GM10266 (cell line): ENCODE results near the gene PAM.

Source experiments
- DNase-seq: peaks from one replicate; pipeline ENCODE4 v3.0.0; 2012; ENCODE audit errors: extremely low spot score
- CTCF ChIP-seq: IDR thresholded peaks from 2 replicates; pipeline ENCODE4 v1.5.1; 2012; ENCODE audit warnings: mild to moderate bottlenecking, low read depth; ENCODE audit not compliant: control insufficient read depth, insufficient read depth; ENCODE audit errors: missing control alignments

Gene PAM

DNA sequence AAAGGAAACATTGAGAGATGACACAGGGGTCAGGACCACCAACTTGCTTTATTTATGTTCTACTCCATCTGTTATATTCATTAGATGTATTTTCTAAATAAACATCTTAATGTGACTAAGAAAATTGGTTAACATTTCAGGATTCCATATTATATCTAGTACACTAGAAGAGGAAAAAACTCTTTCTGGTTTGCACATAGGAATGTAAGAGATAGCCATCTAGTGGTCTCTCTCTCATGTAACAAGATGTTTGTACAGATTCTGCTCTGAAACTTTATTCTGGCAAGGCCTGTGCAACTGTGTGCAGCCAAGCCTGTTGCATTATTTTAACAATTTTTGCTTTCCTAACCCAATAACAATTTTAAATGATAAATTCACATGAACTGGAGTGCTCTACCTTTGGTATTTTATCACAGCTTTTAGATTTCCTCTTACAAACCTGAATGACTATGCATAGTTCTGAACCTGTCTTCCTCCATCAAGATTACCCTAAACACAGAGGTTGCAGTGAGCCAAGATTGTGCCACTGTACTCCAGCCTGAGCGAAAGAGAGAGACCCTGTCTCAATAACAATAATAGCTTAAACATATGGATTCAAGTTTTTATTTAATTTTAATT, 216.7 kb downstream of the PAM start:
- TF ChIP-seq CTCF = peak; percentile 27
- peak; percentile 17 for DNase-seq

- no peak for TF ChIP-seq CTCF
- no peak for DNase-seq
Measured at GRCh38 chr5:102974177-102974576, 219.1 kb downstream of the PAM start.

DNA sequence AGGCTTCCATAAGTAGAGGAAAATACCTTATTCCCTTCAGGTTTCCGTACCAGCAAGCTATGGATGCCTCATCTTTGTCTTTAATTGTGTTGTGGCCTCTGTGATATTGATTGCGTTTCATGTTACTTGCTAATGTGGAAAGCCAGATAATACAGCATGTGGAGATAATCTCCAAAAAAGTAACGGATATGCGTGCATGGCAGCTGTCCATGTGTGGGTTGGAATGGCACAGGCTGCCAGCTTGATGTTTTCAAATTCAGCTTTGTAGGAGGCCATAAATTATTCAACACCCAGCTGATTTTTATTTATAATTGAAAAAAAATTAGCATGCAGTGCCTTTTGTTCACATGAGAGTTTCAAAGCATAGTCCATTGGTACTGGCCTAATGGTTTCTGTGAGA, 219.9 kb downstream of the PAM start:
- no peak for DNase-seq
- no peak for TF ChIP-seq CTCF

DNA sequence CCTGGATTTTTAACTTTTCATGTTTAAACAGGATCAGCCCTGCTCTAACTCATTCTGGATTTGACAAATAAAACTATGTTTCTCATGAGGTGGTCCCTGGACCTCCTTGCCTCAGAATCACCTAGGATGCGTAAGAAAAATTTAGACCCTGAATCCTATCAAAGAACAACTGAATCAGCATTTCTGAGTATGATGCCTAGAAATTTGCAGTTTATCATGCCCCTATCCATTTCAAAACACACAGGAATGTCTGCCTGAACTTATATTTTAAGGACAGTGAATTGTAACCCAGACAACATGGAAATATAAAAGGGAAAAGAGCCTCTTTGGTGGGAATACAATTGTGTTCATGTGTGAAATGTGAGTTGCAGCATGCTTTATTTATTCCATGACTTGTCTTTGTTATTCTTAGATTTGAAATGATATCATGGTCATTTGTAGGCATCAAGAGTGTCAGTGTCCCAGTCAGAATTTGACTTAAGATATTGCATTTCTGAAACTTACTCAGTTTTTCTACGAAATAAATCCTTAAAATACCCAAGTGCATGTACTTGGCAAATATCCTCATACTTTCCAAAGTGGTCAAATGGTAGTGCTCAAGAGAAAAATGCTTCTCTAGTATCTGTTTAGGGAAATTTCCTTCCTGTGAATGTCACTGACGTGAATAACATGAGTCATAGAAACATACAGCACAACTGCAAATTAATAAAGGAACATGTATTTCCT, 220.5 kb downstream of the PAM start:
- no peak for TF ChIP-seq CTCF
- DNase-seq = no peak

DNA sequence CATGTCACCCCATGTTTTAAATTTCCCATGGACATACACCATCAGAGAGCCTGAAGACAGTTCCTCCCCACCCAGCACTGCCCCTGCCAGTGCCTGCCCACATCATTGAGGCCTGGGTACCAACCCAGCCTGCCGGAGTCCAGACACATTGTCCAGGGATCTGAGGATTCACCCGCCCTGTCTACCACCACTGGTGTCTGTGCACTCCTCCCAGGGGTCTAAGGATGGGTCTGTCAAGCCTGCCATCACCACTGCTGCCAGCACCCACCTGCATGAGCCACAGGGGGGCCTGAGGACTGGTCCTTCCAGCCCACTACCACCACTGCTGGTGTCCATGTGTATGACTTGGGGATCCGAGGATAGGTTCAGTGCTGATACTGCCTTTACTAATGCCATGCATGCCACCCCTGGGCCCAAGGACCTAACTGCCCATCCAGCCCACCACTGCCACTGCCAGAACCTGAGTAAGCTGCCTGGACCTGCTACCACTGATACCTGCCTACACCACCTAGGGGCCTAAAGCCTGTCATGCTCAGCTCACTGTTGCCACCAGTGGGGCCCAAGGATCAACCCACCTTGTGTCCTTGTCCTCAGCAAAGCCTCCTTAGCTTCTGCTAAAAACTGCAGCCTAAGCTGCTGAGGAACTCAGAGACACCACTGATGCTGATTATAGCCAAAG, 227.0 kb downstream of the PAM start:
- no peak for DNase-seq

GRCh38 chr5:102986074-102986473, 231.0 kb downstream of the PAM start:
- TF ChIP-seq CTCF = no peak
- DNase-seq = no peak

More for the DNA sequence above, 227.0 kb downstream of the PAM start:
- no peak for TF ChIP-seq CTCF

GRCh38 chr5:102988459-102988858, 233.4 kb downstream of the PAM start:
- no peak for TF ChIP-seq CTCF
- no peak for DNase-seq
